Measurements from ENCODE around the gene ASPSCR1.
A peak's percentile ranks its signal among the peaks of the same experiment; 100 is the strongest.
"Not testable (repeated sequence)": the region's sequence is repeated elsewhere in the genome, so short reads cannot be mapped to it uniquely, and the experiment has no call there.

The ASPSCR1 gene

DNA sequence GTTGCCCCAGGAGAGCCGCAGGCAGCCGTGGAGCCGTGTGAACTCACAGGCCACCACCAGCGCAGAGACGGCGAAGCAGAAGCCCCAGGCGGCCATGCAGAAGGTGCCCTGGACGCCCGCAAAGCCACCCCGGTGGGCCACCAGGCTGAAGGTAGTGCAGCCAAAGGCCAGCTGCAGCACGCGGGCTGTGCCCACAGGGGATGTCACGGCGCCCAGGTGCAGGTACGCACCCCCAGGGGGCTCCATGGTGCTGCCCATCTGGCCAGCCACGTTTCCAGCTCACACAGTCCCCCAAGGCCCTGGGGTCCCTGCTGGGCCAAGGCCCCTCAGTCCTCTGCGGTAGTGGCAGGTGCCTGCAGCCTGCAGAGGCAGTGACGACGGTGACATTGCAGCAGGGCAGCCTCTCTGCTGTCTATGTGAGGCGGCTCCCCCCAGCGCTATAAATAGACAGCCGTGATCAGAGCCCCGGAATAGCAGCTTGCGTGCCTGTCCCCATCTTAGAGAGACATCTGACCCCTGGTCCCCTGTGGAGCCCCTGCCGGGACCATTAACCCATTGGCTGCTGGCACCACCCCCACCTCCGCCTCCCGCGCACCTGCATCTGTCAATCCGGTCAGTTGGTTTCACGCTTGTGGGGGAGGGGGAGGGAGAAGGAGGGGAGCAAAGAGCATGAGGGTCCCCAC lies 35.8 kb upstream of the ASPSCR1 start:
- no peak for DNase-seq

DNA sequence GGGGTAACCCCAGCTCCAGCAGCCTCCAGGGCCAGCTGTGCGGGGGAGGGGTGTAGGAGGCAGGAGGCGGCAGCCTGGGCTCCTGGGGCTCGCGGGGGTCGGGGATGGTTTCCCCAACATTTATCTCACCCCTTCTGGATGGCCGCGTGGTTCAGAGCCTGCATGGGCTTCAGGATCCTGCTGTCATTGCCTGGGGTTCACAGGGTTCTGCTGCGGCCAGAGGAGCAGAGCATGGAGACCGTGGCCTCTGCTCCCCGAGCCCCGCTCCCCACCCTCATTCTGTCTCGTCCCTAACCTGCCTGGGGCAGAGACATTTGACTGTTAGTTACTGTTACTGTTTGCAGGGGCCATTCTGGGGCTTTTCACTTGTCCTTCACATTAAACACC lies 35.3 kb upstream of the ASPSCR1 start:
- DNase-seq: no peak

DNA sequence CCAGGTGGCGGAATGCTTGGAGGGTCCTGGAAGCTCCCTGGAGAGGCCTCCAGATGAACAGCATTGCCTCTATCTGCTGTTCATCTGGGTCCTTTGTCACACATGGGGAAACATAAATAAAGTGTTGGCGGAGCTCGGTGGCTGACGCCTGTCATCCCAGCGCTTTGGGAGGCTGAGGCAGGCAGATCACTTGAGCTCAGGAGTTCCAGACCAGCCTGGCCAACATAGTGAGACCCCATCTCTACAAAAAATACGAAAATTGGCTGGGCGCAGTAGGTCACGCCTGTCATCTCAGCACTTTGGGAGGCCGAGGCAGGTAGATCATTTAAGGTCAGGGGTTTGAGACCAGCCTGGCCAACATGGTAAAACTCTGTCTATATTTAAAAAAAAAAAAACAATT lies 32.6 kb upstream of the ASPSCR1 start:
- DNase-seq: no peak

DNA sequence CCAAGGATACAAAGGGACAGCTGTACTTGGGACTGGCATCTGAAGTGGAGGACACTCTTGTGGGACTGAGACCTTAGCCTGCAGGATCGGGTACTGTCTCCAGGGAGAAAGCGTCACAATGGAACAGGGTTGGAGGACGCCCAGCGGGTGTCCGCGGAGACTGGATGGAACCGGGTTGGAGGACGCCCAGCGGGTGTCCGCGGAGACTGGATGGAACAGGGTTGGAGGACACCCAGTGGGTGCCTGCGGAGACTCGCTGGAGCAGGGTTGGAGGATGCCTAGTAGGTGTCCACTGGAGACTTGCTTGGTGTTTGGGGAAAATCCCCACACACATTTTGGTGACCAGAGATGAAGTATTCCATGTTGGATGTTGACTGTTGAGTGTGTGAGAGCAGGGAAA lies 30.2 kb upstream of the ASPSCR1 start, which contains the start of gene MYADML2:
TSS of gene MYADML2 (minus strand) at position 45 of the 400 bp plus-strand sequence. CDS start 5,492 bp downstream, outside the sequence.
- DNase-seq: no peak

DNA sequence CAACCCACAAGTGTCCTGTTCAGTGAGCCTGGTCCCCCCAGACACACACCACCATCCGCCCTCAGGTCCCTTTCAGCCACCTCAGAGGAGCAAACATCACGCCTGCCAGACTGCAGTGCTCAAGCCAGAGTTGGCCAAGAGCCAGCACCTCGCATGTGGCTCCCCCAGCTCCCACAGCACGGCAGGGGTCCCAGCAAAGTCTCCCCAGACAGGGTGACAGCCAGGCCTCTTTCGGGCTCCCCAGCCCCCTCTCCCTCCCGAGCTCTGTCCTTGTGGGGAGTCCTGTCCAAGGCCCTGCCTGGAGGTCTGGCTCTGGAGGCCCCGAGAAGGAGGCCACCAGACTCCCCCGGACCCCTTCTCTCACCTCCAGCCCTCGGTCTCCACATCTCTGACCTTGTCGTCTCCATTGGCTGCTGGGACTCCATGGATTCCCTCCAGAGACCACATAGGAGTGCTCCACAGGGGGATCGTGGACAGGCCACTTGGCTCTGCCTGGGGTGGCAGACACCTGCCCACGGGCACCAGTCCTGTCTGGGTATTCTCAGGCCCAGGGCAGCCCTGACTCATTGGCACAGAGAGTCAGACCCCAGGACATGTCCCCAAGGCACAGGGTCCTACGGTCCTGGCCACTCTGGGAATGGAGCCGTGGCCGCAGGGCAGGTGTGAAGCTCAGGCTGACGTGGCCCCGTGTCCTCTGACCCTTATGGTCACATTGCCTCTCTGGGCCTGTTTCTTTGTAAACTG lies 28.6 kb upstream of the ASPSCR1 start:
- no peak for DNase-seq

DNA sequence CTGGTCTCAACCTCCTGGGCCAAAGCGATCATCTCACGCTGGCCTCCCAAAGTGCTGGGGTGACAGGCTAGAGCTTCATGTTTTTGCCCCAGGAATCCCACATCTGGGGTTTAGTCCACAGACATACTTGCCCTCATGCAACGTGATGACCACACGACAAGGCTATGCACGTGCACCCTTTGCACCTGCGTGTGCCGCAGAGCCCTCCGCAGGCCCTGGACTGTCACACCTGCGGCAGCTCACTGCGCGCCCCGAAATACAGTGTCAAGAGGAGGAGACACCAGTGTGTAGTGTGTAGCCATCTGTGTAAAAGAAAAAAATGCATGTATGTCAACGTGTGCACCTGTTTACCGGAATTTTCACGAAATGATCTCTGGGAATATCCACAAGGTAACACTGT lies 26.9 kb upstream of the ASPSCR1 start:
- DNase-seq: no peak

DNA sequence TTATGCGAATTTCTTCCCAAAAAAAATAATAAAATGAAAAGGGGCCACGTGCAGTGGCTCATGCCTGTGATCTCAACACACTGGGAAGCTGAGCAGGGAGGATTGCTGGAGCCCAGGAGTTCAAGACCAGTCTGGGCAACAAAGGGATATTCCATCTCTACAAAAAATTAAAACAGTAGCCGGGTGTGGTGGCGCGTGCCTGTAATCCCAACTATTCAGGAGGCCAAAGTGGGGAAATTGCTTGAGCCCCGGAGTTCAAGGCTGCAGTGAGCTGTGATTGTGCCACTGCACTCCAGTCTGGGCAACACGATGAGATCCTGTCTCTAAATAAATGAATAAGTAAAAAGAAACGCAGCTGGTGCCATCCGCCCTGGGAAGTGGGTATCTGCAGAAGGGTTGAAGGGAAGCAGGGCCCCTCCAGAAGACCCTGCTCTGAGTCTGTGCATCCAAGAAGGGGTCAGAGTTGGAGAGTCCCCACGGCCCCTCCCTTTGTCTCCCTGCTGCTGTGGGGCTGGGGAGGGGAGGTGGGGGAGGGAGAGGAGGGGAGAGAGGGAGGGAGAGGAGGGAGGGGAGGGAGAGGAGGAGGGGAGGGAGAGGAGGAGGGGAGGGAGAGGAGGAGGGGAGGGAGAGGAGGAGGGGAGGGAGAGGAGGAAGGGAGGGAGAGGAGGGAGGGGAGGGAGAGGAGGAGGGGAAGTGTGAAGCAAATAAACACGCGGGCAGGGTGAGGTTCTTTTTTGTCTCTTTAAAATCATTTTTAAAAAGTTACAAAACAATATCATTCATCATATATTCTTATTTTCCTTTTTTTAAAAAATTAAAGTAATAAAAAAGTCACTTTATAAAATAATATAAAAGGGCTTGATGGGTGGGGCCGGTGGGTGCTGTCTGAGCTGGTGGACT lies 25.4 kb upstream of the ASPSCR1 start:
- no peak for DNase-seq

DNA sequence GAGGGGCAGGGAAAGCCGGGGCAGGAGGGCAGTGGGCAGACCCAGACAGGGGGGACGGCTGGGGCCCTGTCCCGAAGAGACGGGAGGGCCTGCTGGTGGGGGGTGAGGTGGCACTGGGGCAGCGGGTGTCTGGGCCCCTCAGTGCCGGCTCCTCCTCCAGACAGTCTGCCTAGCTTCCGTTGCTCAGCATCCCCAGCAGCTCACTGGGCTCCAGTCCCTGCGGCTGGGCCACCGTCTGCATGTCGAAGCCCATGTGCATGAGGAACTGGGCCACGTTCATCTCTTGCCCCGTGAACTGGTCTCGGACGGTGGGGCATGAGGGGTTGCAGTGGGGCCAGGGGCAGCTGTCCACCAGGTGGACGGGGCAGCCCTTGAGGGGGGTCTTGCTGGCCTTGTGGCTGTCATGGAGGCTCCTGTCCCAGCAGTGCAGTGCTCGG lies 24.6 kb upstream of the ASPSCR1 start:
- DNase-seq: no peak

DNA sequence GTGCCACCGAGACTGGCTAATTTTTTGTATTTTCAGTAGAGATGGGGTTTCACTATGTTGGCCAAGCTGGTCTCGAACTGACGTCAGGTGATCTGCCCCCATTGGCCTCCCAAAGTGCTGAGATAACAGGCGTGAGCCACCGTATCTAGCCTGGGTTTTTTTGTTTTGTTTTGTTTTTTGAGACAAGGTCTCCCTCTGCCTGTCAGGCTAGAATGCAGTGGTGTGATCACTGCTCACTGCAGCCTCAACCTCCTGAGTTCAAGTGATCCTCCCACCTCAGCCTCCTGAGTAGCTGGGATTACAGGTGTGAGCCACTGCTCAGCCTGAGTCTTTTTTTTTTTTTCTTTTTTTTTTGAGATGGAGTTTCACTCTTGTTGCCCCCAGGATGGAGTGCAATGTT lies 24.0 kb upstream of the ASPSCR1 start:
- not testable (repeated sequence) for DNase-seq

DNA sequence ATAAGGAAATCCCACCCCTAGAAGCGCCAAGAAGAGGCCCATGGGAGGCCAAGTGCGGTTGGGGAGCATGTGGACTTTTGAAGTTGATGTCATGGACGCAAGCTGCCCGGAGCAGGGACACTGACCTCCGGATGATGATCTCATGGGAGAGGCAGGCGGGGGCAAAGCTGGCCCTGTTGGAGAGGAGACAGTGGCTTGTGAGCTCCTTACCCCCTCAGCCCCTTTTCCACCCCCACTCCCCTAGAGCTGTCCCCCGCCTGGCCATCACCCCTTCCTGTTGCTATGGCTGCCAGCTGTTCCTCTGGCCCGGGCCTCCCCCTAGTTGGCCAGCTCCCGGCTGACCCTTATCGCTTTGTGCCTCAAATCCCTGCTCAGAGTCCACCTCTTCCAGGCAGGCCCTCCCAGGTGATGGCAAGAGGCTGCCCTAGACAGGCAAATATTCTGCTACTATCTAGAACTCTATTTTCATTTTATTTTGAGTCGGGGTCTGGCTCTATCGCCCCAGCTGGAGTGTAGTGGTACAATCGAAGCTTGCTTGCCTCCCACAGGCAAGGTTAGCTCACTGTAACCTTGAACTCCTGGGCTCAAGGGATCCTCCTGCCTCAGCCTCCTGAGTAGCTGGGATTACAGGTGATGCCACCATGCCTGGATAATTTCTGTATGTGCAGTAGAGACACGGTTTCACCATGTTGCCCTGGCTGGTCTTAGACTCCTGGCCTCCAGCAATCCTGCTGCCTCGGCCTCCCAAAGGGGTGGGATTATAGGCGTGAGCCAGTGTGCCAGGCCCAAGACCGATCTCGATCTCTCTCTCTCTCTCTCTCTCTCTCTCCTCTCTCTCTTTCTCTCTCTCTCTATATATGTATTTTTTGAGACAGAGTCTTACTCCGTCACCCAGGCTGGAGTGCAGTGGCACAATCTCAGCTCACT lies 23.0 kb upstream of the ASPSCR1 start:
- no peak for DNase-seq

DNA sequence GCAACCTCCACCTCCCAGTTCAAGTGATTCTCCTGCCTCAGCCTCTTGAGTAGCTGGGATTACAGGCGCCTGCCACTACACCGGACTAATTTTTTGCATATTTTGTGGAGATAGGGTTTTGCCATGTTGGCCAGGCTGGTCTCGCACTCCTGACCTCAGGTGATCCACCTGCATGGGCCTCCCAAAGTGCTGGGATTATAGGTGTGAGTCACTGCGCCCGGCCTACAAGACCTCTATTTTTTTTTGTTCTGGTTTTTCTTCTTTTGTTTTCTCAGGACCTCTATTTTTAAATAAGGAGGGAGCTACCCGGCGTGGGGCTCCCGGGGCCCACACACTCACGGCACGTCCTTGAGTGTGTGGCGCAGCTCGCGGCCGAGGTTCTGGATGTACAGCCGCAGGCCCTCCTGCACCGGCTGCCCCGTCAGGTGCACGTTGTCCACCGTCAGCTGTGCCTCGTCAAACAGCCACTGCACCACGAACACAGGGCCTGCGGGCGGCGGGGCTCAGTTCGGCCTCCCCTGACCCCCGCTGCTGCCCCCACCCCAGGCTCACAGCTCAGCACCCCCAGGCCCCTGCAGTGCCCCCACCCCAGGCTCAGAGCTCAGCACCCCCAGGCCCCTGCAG lies 22.3 kb upstream of the ASPSCR1 start:
- DNase-seq: no peak

DNA sequence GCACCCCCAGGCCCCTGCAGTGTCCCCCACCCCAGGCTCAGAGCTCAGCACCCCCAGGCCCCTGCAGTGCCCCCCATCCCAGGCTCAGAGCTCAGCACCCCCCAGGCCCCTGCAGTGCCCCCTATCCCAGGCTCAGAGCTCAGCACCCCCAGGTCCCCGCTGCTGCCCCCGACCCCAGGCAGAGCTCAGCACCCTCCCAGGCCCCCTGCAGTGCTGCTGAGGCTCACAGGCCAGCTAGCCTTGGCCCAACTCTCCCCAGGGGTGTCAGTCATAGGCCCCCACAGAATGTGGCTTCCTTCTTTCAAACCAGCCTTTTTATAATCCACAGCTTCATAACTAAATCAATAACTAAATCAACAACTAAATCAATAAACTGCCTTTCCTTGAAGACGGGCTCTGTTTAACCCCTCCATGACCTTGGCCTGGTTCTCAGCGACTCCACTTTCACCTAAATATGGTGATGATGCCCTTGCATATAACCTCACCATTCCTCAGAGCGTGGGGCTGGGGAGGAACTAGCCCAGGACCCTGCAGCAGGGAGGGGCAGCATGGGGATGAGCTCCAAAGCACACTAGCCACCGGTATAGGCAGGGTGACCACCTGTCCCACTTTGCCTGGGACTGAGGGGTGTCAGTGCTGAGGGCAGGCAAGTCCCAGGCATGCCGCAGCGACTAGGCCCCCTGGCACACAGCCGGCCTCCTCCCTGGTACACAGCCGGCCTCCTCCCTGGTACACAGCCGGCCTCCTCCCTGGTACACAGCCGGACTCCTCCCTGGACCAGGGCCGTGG lies 21.5 kb upstream of the ASPSCR1 start:
- no peak for DNase-seq

DNA sequence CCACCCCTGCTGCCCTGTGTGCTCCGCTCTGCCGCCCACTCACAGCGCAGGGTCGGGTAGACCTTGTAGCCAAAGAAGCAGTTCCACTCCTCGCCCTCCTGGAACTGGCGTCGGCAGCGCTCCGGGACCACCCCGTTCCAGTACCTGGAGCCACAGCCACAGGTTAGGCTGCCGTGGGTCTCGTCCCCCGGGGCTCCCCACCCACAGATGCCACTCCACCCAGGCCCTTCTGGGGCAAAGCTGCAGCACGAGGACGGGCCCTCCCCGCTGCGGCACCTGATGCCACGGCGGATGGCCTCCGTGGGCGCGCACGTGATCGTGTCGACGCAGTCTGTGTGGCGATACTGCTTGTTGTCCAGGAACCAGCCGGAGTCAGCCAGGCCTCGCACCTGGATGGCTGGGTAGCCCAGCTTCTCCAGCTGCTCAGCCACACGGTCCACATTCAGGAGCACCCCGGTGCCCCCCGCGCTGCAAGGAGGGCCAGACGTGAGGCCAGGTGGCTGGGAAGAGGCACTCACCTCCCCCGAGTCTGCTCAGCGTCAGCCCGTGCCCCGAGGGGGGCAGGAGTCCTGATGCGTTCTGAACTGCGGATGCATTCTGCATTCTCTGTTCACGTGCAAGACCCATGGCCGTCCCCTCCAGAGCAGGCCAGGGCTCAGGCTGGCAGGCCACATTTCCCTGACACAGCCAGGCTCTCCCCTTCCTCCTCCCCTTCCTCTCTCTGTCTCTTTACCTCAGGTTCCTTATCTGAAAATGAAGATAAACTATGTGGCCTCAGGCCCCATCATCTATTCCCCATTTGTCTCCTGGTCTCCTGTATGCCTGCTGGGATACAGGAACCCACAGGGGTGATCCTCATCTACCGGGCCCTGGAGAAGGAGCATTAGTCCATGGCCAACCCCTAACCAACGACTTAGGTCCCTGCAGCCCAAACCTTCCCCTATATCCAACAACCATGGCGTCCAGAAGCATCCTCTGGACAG lies 20.5 kb upstream of the ASPSCR1 start:
- DNase-seq: no peak

DNA sequence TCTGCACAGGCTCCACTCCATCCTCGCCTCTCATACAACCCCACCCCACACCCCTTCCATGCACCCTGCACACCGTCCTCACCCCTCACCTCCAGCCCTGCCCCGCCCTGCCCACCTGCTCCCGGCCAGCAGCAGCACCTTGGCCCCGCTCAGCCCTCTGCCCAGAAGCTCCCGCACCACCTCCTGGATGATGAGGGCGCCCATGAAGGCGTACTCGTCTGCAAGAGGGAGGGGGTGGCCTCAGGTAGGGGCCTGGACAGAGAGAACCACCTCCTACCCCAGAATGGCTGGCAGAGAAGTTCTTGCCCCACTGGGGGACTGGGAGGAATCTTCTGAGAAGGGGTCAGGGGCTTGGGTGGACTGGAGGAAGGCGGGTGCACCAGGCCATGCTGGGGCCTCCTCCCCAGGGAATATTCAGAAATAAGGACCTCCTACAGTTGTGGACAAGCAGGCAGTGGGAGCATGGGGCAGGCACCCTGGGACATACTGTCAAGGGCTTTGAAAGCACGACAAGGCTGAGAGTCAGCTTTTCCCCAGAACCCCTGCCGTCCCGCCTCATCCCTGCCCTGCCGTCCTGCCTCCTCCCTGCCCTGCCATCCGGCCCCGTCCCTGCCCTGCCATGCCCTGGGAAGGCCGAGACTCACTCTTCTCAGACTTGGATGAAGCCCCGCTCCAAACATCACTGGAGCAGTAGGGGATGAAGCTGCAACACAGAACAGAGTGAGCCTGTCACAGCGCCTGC lies 19.6 kb upstream of the ASPSCR1 start:
- DNase-seq: no peak

DNA sequence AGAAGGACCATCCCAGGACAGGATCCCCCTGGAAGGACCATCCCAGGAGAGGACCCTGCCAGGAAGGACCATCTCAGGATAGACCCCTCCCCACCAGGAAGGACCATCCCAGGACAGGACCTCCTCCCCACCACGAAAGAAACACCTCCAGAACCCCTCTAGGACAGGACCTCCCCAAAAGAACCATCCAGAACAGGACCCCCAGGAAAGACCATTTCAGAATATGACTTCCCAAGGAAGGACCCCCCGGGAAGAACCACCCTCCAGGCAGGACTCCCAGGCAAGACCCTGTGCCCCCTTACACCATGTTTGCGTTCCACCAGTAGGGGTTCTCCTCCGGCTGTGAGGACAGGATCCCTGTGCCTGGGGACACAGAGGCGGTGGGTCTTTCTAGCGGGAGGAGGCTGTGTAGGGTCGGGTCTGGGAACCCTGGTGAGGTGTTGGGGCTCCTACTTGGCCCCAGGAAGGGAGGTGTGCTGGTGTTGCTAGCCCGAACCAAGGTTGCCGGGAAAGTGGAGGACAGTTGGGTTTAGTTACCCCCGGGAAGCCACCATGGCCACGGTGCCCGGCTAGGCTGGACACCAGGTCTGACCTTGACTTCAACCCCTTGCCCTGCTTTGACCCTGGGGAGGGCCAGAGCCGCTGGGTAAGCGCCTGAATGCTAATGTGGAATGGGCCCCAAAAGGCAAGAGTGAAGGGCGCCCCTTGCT lies 18.6 kb upstream of the ASPSCR1 start:
- no peak for DNase-seq

DNA sequence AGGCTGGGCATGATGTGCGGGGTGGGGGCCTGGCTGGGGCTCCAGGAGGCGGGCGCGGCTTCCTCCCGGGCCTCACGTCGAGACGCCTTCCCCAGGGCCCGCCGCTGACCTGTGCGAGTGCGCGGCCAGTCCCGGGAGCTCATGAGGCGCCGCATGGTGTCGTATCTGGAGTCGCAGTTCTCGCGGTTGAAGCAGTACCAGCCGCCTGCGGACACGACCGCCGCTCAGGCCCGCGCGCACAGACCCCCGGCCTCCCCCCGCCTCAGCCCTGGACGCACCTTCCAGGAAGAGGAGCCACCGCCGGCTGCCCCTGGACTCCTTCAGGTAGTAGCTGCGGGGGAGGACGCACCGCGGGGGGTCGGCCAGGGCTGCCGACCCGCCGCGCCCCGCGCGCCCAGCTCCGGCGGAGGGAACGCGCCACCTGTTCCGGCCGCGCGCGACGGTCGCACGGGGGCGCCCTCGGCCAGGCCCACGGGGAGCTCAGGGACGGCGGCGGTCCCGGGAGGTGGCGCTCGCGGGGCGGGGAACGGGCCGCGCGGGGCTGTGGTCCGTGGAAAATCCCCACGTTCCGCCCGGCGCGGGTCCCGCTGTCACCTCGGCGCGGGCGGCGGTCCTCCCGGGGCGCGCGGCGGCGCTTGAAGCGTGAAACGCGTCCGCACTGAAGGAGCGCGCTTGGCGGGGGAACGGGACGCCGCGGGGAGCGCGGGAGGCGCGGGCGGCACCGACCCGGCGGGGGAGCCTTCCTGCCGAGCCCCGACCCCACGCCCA lies 17.9 kb upstream of the ASPSCR1 start:
- DNase-seq: peak; percentile 38

Data from MV-4-11 (cell line).